Central memory CD4-positive, alpha-beta T cell (primary cell): ENCODE data around the gene DLGAP1.

ENCODE experiments used
- DNase-seq: peaks from one replicate; pipeline ENCODE4 v3.0.0; 2022

DLGAP1 gene

DNA sequence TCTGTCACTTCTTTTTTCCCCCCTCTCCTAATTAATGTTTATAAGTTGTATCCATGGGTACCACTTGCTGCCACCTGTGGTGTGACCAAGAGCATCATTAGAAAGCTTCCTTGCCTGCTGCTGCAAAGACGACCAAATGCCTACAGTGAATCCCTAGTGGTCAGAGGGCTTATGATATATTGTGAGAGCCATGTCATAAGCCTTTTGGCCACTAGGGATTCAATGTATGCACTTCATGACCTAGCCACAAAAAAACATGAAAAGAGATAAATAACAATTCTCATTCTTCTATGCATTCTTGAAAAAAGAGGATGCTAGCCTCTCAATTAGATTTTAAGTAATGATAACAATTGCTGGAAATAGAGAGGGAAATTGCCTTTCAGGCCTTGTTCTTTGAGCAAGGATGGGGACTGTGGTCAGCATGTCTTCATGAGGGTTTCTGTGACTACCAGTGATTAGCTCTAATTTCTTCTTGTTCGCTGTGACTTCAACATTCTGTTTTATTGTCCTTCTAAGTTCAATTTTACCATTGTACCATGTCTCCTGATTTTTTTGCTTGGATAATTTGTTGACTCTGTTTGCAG lies 569.8 kb downstream of the DLGAP1 start:
- no peak for DNase-seq

DNA sequence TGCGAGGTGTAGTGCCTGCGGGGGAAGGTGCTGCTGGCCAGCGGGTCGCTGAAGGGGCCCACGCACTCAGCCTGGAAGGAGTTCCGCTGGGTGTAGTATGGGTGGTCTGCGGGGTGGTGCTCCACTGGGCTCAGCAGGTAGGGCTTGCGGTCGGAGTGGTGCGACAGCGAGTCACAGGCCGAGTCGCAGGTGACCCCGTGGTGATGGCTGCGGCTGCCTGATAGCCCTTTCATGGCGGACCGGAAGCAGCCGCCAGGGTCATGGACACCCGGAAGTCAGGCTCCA lies 575.3 kb downstream of the DLGAP1 start:
- no peak for DNase-seq

DNA sequence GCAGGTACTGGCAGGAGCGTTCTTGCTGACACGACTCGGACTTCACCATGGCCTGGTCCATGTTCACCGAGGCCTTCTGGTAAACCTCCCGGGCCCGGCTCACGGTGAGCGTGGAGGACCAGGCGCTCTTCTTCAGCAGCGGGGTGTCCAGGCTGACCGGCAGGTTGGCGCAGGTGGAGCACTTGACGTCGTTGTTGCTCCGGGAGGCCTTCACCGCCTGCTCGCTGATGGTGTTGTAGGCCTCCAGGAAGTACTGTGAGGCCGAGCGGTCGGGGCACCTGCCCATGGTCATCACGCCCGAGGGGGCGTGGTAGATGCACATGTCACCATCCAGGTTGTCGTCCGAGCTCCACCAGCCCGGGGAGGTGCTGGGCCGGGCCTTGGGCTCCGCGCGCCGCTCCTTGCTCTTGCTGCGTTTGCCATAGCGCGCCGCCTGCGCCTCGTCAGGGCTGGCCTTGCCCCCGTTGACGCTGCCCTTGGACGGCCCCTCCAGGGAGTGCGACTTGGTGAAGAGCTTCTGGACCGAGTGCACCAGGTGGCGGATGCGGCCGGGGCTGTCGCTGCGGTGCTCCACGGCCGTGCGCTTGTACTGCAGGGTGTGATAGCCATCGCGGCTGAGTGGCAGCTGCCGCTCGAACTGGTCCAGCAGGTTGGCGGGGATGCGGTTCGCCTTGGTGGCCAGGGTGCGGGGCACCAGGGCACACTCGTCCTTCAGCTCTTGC lies 575.8 kb downstream of the DLGAP1 start:
- no peak for DNase-seq

DNA sequence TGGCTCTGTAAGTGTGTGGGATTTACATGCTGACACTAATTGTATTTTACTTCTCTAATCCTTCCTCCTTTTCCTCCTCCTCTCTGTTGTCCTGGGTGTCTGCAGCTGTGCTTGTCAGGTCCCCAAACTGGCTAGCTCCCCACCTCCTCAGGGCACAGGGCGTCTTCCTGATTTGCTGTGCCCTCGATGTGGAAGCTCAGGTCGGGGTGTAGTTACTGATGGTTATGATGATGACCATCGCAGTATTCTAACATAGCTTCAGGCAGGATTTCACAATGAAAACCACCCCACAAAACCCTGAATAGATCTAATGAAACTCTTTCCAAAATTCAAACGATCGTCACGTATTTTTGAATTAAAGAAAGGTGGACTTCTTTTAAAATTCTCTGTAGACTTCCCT lies 576.7 kb downstream of the DLGAP1 start:
- no peak for DNase-seq

DNA sequence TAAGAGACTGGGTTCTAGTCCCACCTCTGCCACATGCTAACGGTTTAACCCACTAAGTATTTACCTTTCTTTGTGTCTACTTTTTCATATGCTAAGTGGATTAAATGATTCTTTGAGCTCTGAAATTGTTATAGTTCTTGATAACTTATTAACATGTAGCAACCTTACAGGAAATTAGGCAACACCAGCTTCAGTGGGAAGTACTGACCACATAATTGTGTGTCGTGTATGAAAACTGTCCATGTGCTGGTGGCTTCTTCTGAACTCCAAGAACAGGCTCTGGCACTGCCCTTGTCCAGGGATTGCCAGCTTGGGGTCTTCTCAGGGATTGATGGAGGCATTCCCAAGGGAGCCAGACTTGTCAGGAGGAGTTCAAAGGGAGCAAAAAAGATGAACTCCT lies 577.4 kb downstream of the DLGAP1 start:
- DNase-seq = no peak

DNA sequence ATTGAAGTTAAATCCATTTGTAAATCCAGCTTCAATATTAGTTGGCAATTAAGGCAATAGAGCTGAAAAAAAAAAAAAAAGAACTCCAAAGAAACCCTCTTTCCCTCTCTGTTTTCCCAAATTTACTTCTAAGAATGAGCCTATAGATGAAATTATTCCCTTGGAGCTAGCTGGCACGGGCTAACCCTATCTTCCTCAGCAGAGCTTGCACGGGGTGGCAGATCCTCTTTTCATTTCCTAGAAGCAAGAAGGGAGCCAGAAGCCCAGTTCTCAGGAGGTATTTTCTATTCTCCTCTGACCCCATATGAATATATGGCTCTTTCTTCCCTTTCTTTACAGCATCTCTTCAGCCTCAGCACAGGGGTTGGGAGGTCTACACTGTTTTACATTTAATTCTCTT lies 579.1 kb downstream of the DLGAP1 start:
- DNase-seq = no peak

DNA sequence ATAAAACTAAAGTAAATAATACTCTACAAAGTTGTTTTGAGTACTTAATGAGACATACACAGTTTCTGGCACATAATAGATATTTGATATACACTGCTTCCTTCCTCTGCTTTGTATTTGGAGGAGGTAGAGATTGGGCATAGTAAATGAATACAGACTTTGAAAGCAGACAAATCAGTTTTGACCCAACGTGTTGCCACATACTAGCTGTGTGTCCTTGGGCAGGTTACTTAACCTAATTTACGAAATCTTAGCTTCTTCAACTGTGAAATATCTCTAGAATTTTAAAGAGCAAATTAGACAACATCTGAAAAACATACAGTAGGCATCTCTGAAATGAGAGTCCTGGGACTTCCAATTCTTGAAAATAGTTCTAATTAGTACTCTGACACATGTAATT lies 579.7 kb downstream of the DLGAP1 start:
- DNase-seq = no peak

DNA sequence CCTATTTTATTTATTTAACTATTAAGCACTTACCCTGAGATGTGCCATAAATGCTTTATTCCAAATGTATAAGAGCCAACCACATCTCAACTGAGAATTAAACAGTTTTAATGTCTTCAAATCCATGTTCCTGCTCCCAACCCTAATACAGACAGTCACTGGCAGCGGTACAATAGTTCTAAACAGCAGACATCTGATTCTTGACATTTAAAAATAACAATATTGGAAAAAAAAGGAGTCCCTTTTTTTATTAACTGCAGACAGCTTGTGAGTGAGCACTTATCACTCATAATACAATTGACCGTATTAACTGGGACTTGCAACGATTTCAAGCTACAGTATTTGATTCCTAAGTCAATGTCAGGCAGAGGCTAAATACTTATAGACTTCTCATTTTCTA lies 580.5 kb downstream of the DLGAP1 start:
- DNase-seq = no peak

DNA sequence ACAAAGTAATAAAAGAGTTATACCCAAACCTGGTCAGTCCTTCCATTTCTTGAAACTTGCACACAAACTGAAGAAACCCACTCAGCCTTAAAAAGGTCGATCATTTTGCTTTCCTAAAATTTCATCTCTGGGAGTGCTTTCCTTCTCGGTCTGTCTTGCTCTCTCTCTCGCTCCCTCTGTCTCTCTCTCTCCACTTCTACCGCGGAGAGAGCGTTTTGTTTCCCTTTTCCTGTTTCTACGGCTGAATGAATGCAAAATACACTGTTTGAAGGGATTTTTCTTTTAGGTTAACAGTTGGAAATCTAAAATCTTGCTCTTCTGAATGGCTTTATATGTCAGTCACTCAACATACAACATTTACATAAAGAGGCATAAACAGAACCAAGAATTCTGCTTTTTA lies 581.0 kb downstream of the DLGAP1 start:
- no peak for DNase-seq

DNA sequence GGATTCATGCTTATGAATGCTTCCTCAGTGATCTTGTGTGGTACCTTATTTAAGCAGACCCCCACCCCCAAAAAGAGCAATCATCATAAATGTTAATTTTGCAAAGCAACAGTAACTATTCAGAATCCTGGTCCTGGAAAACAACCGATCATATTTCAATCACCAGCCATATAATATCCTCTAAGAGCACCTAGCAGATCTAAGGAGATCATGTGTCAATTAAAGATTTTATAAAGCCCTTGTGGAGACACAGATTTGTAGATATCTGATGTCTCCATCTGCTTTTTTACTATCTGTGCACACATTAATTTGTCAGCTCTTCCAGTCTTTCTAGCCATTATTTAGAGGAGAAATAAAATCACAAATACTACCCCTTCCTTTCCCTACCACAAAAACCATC lies 581.4 kb downstream of the DLGAP1 start:
- DNase-seq = no peak

DNA sequence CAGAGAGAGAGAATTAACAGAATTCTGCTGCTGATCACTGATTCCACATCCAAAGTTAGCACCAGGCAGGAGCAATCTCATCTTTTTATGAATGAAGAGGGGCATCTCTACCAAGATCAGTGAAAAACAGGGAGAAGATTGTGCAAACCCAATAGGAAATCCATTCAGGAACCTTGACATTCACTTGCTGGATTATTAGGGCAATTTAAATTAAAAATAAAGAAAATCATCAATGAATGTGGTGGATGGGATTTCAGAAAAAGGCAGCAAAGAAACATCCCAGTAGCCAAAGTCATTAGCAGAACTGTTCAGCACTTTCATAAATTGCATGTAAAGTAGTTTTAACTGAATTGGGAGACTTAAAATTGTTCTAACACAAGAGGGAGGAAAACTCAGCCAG lies 581.9 kb downstream of the DLGAP1 start:
- no peak for DNase-seq

DNA sequence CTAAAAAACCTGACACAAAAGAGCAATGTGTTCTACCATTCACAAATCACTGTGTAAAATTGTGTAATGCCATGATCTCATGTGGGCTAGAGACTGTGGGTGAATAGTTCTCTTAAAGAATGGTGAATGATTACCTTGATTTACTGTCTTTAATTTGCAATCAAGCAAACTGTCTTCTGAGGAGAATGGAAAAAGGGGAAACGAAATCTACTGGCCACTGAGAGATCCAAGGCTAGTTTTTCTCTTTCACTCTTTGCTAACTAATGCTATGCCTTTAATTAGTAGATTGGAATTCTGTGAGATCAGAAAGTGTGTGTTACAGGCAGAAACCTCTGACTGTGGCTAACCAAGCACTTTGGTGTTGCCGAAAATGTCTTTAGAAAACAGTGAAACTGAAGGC lies 582.5 kb downstream of the DLGAP1 start:
- no peak for DNase-seq

DNA sequence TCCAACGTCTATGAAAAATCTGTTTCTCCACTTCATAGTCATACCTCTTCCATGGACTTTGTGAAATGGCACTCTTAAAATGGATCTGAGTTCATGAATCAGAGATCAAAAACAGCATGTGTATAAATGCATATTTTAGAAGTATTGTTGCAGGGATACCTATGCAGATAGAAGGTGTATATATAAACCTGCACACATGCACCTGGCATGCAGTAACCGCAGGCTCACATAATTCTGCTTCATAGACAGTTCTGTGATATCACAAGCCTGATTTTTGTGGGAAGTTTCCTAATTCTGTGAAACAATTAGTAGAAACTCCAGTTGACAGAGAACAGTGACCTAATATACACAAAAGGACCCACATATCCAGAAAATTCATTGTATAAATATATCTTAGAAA lies 583.4 kb downstream of the DLGAP1 start:
- no peak for DNase-seq

DNA sequence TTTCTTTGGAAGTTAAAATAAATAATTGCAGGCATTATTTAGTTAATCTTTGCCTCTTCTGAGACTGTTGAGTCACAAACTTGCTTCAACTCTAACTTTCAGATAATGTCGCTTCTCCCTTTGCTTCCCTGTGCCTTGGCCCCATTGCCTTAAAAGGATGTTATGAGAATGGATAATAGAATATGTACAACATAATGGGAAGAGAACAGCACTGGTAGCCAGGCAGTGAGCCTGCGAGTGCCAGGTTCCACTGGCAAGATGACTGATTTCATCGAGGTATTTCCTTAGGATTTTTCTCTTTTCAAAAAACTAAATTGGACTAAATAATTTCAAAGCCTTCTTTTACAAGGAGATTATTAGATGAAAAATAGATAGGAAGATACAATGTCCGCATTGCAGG lies 584.2 kb downstream of the DLGAP1 start:
- no peak for DNase-seq

DNA sequence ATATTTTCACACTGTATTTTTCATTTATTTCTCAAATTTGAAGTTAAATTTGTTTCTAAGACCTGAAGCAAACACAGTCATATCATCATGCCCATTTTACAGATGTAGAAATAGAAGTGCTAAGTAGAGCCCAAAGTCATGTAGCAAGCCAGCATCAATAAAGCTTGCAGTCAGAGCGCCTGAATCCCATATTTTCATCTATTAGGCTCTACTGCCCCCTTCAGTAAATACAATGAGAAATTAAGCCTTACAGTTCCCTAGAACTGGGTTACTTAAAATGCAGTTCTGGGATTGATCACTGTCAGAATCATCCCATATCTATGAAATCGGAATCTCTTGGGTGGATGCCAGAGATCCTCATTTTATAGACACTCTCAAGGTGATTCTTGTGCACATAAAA lies 585.3 kb downstream of the DLGAP1 start:
- DNase-seq = no peak

DNA sequence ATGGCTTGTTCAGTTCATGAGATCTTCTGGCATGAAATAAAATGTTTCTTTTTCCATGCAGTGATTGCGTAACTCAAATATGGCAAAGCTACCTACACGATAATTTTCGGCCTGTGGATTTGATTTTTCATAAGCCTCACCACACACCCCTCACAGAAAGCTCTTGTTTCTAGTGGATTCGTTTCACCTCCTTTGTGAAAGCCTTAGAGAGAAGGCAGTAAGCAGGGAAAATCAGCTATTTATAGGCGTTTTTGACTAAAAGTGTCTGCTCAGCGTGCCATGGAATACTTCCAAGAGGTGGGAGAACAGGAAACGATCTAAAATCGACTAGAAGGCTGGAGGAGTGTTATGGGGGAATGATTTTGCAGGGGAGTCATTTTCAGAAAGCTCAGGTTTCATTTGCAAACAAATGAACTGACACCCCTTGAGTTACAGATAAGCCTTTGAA lies 587.2 kb downstream of the DLGAP1 start:
- no peak for DNase-seq

DNA sequence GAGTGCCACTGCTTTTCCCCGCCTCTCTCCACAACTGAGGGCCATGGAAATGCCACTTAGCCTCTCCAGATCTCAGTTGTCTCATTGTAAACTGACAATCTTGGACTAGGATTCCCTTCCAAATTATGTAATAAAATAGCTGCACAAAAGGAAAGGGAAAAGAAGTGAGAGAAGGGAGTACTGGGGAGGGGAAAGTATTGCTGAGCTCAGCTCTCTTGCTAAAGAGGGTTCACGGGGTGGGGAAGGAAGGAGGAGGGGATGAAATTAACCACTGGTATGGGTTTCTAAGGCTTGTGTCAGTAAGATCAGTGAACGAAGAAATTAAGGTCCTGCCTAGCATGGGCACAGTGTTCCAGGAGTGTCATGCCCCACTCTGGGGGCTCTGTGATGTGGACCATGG lies 587.9 kb downstream of the DLGAP1 start:
- DNase-seq = no peak

DNA sequence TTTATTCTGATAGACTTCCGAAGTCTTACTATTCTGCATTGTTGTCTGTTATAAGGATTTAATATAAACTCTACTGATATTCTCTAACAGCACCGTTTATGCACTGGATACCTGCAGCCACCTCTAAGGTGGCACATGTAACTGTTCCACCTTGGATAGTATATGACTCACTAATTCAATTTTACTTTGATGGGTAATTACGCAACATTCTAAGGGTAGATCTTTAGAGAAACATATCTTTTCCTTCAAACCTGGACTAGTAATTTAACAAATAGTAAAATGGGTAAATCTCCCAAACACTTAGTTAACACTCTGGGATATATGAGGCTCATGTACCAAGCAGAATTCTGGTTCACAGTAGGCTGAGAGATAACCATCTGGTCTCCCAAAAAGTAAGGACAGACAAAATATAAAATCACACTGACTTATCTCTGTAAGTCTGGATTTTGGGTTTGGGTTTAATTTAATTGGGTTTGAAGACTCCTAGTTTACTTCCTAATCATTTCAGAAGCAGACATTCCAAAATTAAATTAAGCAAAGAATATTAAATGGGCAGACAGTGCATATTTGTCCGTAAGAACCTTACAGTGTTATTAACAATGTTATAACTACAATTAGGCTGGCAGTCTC lies 590.3 kb downstream of the DLGAP1 start:
- no peak for DNase-seq

DNA sequence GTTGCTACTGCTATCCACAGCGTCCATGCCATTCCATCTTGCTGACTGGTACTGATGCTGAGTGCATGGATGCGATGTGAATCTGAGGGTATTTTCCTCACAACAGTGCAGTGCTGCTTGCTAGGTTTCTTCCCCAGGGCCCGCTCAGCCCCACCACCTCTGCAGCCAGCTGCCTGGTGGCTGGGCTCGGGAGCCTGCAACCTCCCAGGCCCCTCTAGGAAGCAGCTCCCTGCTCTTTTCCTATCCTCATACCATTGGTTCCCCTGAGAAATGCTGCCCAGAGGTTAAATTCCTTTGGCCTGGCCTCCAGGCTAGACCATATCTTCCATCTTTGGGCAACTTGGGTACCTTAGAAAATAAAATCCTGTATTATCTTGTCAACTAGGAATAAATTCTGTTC lies 591.5 kb downstream of the DLGAP1 start:
- no peak for DNase-seq

DNA sequence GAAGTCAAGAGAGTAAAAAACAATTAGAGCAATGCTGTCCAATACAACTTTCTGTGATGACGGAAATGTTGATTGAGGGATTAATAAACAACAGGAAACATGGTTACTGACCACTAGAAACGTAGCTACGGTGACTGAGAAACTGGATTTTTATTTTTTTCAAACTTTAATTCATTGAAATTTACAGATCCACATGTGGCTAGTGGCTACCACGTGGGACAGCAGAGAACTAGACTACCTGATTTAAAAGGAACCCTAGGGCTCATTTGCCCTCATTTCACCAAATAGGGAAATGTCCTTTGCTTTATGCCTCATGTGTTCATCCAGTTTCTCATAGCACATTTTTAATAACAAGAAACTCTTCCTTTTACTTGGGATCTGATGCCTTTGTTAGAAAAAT lies 592.1 kb downstream of the DLGAP1 start:
- no peak for DNase-seq

DNA sequence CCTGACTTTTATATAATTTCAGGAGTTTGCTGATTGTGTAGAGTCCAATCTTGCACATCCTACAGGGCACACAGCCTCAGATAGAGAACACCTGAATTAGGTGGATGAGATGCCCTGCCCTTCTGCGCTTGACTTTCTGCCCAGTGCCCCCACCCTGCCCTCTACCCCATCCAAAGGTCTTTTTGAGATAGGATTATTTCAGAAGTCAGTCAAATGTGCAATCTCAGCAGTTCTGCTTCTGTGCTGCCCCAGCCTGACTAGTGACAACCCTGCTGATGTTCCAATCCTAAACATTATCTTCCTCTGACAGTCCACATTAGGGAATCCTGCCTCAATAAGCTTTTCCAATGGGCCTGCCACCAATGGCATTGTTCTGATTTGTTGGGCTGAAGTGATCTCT lies 593.6 kb downstream of the DLGAP1 start:
- no peak for DNase-seq

DNA sequence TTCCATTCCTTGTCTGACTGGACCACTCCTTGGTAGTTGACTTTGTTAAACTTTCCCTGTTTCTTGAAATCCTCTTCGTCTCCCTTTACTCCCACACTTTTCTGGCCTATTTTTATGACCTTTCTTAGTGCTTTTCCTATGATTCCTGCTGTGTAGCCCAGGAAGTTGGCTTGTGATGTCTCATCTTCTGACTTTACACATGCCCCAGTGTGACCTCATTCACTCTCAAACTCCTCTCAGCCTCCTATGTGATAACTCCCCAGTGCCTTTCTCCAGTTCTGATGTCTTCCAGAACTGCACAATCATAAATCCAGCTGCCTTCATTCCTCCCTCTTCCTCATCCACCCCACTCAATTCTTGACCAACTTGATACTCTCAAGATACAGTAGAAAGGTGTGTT lies 597.6 kb downstream of the DLGAP1 start:
- DNase-seq = no peak

DNA sequence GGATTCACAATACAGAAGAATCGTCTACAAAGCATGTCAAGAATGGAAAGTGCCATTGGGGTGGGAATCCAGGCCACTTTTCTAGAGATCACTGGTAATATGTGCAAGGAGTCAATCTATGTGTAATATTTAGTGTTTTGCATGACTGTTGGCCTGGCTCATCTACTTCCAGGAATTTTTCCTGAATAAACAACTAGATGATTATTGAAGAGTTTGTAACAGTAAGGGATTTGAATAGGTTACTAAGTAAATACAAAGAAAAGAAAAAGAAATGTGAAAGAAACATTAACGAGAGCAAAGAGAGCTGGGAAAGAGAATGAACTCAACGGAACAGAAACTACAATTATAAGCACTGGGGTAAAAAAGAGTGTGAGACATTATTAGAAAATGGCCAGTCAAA lies 599.1 kb downstream of the DLGAP1 start:
- no peak for DNase-seq

DNA sequence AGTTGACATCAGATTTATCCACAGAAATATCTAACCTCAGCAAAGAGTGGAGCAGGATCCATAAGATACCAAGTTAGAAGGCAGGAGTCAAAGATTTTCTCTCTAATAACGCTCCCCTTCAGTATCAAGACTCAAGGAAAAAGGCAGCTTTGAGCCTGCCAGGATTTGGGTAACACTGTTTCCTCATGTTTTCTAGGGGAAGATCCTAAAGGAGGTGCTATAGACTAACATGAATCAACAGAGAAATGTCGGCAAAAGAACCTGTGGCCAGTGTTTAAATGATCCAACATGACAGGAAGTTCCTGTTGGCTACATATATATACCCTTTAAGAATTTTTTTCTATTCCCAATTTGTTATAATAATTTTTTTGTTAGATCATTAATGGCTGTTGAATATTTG lies 602.8 kb downstream of the DLGAP1 start:
- no peak for DNase-seq

DNA sequence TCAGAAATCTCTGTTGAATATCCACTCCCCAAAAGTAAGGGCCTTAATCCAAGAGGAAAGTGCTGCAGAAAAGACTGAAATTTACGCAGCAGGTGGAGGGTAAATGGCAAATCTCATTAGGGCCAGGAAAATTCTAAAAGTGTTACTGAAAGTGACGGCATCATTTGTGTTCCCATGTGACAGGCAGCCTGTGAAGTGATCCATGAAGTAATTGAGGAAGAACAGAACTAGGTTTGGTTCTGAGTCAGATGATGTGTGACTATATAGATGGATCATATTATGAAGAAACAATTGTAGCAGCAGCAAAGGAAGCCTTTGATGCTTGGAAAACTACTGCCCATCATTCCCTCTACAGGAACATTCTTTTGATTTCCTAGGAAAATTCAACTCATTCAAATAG lies 603.9 kb downstream of the DLGAP1 start:
- no peak for DNase-seq
